BLaER1 treated with 17β-estradiol and CSF1 and Interleukin-3, amounts not matched to agents 10 nM and 100 nM (cell line): Measurements from ENCODE around the gene HAPLN3.

Experiments
- H3K27ac ChIP-seq, 11 experiments: shearing (Covaris generic); formaldehyde crosslinking; 2 replicates each; pipeline ENCODE4 v1.8.1; 2022
- H3K27me3 ChIP-seq, 11 experiments: shearing (Covaris generic); formaldehyde crosslinking; 2 replicates each; pipeline ENCODE4 v1.8.1; 2022
- H3K36me3 ChIP-seq, 11 experiments: shearing (Covaris generic); formaldehyde crosslinking; 2 replicates each; pipeline ENCODE4 v1.8.1; 2022
- H3K4me1 ChIP-seq, 10 experiments: shearing (Covaris generic); formaldehyde crosslinking; 2 replicates each; pipeline ENCODE4 v1.8.1; 2022
- H3K4me2 ChIP-seq, 11 experiments: shearing (Covaris generic); formaldehyde crosslinking; 2 replicates each; pipeline ENCODE4 v1.8.1; 2022
- H3K4me3 ChIP-seq, 10 experiments: shearing (Covaris generic); formaldehyde crosslinking; 2 replicates each; pipeline ENCODE4 v1.8.1; 2022
- H3K9ac ChIP-seq, 11 experiments: shearing (Covaris generic); formaldehyde crosslinking; 2 replicates each; pipeline ENCODE4 v1.8.1; 2022
- H3K9me3 ChIP-seq, 11 experiments: shearing (Covaris generic); formaldehyde crosslinking; replicated peaks in 1 of 11; 2 replicates each; pipeline ENCODE4 v1.8.1; 2022
- H4K20me1 ChIP-seq, 11 experiments: shearing (Covaris generic); formaldehyde crosslinking; 2 replicates each; pipeline ENCODE4 v1.8.1; 2022
- Cebpa-rat ChIP-seq, 11 experiments: shearing (Covaris generic); IDR thresholded peaks; 2 replicates each; pipeline ENCODE4 v1.8.1; 2022

HAPLN3 gene

DNA sequence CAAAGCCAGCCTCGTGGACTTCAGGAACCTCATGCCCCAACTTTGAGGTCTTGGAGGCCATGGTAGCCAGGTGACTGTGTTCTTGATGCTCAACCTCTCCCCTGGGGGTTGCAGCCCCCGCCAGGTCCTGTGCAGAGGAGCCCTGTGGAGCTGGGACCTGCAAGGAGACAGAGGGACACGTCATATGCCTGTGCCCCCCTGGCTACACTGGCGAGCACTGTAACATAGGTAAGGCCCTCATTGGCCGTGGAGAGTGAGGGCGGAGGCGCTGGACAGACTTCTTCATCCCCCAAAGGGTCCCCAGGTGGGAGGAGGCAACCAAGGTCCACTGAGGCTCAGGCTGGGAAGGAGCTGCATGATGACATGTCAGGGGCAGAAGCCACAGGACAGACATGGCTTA is 35.1 kb downstream of the HAPLN3 start:
- no peak overlapping the region for H3K27ac ChIP-seq
- H3K4me1 ChIP-seq = peaks cover 0 to 15% (median 8%) of the 10 kb centered on the region in 10 experiments; a peak in 12 of 20 replicates
- no peaks in the 10 kb centered on the region for H4K20me1 ChIP-seq
- no peak overlapping the region for H3K4me3 ChIP-seq
- no peak overlapping the region for H3K4me2 ChIP-seq
- no peak overlapping the region for H3K9ac ChIP-seq
- H3K36me3 ChIP-seq = no peaks in the 10 kb centered on the region
- H3K9me3 ChIP-seq = peaks cover 7 to 14% (median 12%) of the 10 kb centered on the region in 11 experiments; a peak in 21 of 22 replicates
- TF ChIP-seq Cebpa-rat (IDR thresholded peaks at IDR 0.05) = no peak
- H3K27me3 ChIP-seq = no peaks in the 10 kb centered on the region

DNA sequence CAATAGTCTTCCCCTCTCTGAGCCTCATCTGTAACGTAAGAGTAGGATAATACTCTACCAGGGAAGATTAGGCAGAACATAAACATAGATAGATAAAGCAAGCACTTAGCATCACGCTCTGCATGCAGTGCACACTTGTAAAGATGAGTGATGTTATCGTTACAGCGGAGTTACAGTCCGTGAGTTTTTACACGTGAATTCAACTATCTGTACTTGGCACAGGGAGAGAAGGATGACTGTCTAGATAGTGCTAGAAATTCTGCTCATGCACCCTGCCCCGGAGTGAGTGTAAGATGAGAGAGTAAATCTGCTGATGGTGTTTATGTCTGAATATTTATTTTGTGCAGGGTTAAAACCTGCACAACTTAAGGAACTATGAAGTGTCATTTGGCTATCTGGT is 35.8 kb downstream of the HAPLN3 start:
- peaks cover 0 to 15% (median 8%) of the 10 kb centered on the region in 10 experiments; a peak in 12 of 20 replicates for H3K4me1 ChIP-seq
- no peak overlapping the region for H3K4me3 ChIP-seq
- no peaks in the 10 kb centered on the region for H3K36me3 ChIP-seq
- peaks cover 13 to 21% (median 18%) of the 10 kb centered on the region in 11 experiments for H3K9me3 ChIP-seq
- H3K4me2 ChIP-seq = no peak overlapping the region
- no peak for TF ChIP-seq Cebpa-rat (IDR thresholded peaks at IDR 0.05)
- no peak overlapping the region for H3K27ac ChIP-seq
- no peak overlapping the region for H3K9ac ChIP-seq
- no peaks in the 10 kb centered on the region for H3K27me3 ChIP-seq
- no peaks in the 10 kb centered on the region for H4K20me1 ChIP-seq

DNA sequence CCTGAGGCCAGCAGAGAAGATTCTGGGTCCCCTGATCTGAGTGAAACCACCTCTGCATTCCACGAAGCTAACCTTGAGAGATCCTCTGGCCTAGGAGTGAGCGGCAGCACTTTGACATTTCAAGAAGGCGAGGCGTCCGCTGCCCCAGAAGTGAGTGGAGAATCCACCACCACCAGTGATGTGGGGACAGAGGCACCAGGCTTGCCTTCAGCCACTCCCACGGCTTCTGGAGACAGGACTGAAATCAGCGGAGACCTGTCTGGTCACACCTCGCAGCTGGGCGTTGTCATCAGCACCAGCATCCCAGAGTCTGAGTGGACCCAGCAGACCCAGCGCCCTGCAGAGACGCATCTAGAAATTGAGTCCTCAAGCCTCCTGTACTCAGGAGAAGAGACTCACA is 36.4 kb downstream of the HAPLN3 start:
- Histone ChIP-seq H3K9ac (no peak overlapping the region), H3K27ac (no peak overlapping the region), H3K4me1 (peaks cover 0 to 15% (median 8%) of the 10 kb centered on the region in 10 experiments; a peak in 12 of 20 replicates), H3K4me2 (no peak overlapping the region), H3K36me3 (no peaks in the 10 kb centered on the region), H3K9me3 (peaks cover 20 to 27% (median 24%) of the 10 kb centered on the region in 11 experiments), H3K4me3 (no peak overlapping the region), H4K20me1 (no peaks in the 10 kb centered on the region), H3K27me3 (no peaks in the 10 kb centered on the region)
- TF ChIP-seq Cebpa-rat (IDR thresholded peaks at IDR 0.05) = no peak

DNA sequence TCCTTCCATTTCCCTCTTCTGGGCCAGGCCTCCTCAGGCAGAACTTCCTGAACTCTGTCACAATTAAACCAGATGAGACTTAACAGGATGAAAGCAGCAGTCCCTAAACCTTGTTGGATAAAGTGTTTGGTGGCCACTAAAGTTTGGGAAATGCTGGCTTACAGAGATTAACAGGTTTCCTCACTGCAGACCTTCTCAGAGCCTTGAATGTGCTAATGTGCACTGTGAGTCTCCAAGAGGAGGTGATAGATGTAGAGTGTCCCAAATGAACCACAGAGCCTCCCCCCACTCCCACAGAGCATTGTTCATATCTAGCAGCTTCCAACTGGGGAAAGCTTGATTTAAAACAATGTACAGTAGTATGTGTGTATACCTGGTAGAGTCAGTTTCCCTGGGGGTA is 42.9 kb downstream of the HAPLN3 start:
- no peaks in the 10 kb centered on the region for H3K4me1 ChIP-seq
- H3K9me3 ChIP-seq = peaks cover 20 to 28% (median 24%) of the 10 kb centered on the region in 11 experiments
- no peak for TF ChIP-seq Cebpa-rat (IDR thresholded peaks at IDR 0.05)
- no peak overlapping the region for H3K9ac ChIP-seq
- H3K4me2 ChIP-seq = no peak overlapping the region
- H3K4me3 ChIP-seq = no peak overlapping the region
- H3K36me3 ChIP-seq = no peaks in the 10 kb centered on the region
- H3K27me3 ChIP-seq = no peaks in the 10 kb centered on the region
- H4K20me1 ChIP-seq = no peaks in the 10 kb centered on the region
- no peak overlapping the region for H3K27ac ChIP-seq

DNA sequence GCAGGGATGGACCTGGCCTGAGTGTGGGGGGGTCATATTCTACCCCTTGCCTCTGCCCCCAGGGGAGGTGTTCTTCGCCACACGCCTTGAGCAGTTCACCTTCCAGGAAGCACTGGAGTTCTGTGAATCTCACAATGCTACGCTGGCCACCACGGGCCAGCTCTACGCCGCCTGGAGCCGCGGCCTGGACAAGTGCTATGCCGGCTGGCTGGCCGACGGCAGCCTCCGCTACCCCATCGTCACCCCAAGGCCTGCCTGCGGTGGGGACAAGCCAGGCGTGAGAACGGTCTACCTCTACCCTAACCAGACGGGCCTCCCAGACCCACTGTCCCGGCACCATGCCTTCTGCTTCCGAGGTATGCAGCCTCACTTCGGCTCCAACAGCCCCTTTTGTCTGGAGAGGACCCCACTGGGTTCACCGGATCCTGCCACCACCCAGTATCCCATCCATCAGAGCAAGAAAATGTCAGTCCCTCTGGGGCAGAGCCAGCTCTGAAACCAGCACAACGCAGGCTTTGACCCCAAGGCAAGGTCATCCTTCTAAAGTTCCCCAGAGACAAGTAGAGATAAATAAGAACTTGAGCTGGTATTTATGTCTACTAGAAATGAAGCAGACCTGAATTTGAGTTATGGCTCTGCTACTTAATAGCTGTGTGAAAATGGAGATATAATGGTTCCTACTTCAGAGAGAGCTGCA is 45.8 kb downstream of the HAPLN3 start:
- no peak overlapping the region for H3K9ac ChIP-seq
- no peak for TF ChIP-seq Cebpa-rat (IDR thresholded peaks at IDR 0.05)
- H4K20me1 ChIP-seq = no peaks in the 10 kb centered on the region
- no peaks in the 10 kb centered on the region for H3K36me3 ChIP-seq
- no peaks in the 10 kb centered on the region for H3K4me1 ChIP-seq
- H3K4me2 ChIP-seq = no peak overlapping the region
- H3K4me3 ChIP-seq = no peak overlapping the region
- no peaks in the 10 kb centered on the region for H3K27me3 ChIP-seq
- no peak overlapping the region for H3K27ac ChIP-seq
- peaks cover 5 to 10% (median 8%) of the 10 kb centered on the region in 11 experiments; a peak in 21 of 22 replicates for H3K9me3 ChIP-seq

DNA sequence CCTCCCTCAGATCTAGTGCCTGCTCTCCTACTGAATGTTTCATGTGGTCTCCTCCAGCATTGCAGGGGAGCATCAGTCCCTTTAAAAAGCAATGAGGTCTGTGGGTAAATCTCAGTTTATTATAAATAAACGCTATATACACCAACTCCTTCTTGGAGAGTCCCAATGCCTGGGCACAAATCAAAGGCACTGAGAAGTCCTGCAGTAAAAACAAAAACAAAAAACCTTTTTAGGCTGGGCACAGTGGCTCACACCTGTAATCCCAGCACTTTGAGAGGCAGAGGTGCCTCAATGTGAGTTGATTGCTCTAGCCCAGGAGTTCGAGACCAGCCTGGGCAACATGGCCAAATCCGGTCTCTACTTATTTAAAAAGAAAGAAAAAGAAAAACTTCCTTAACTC is 47.1 kb downstream of the HAPLN3 start:
- Histone ChIP-seq H3K9me3 (no peaks in the 10 kb centered on the region), H3K4me3 (no peak overlapping the region), H3K36me3 (no peaks in the 10 kb centered on the region), H4K20me1 (no peaks in the 10 kb centered on the region), H3K27ac (no peak overlapping the region), H3K27me3 (no peaks in the 10 kb centered on the region), H3K4me1 (no peaks in the 10 kb centered on the region), H3K4me2 (no peak overlapping the region), H3K9ac (no peak overlapping the region)
- no peak for TF ChIP-seq Cebpa-rat (IDR thresholded peaks at IDR 0.05)

DNA sequence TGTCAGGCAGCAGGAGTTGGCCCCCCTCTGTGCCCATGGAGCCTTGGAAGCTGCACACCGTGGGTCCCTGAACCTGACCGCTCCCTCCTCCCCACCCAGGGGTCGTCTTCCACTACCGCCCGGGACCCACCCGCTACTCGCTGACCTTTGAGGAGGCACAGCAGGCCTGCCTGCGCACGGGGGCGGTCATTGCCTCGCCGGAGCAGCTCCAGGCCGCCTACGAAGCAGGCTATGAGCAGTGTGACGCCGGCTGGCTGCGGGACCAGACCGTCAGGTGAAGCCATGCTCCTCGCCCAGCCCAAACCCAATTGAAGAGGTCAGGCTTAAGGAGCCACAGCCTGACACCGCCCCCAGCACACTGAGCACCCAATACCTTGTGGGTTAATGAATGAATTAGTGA is 48.2 kb downstream of the HAPLN3 start:
- no peak overlapping the region for H3K27ac ChIP-seq
- H3K27me3 ChIP-seq = no peaks in the 10 kb centered on the region
- no peaks in the 10 kb centered on the region for H3K9me3 ChIP-seq
- H3K4me2 ChIP-seq = no peak overlapping the region
- no peaks in the 10 kb centered on the region for H3K36me3 ChIP-seq
- H3K4me3 ChIP-seq = no peak overlapping the region
- no peaks in the 10 kb centered on the region for H3K4me1 ChIP-seq
- no peak for TF ChIP-seq Cebpa-rat (IDR thresholded peaks at IDR 0.05)
- no peaks in the 10 kb centered on the region for H4K20me1 ChIP-seq
- no peak overlapping the region for H3K9ac ChIP-seq

DNA sequence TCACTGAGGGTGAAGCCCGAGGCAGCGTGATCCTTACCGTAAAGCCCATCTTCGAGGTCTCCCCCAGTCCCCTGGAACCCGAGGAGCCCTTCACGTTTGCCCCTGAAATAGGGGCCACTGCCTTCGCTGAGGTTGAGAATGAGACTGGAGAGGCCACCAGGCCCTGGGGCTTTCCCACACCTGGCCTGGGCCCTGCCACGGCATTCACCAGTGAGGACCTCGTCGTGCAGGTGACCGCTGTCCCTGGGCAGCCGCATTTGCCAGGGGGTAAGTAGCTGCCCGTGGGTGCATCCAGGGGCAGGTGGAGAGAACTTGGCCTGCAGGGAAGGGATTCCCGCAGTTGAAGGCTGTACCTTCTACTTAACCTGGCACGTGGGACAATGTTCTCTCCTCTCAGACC is 49.7 kb downstream of the HAPLN3 start:
- Histone ChIP-seq H3K4me2 (no peak overlapping the region), H3K9me3 (no peaks in the 10 kb centered on the region), H3K4me3 (no peak overlapping the region), H3K4me1 (no peaks in the 10 kb centered on the region), H3K36me3 (no peaks in the 10 kb centered on the region), H4K20me1 (no peaks in the 10 kb centered on the region), H3K27me3 (no peaks in the 10 kb centered on the region), H3K9ac (no peak overlapping the region), H3K27ac (no peak overlapping the region)
- TF ChIP-seq Cebpa-rat (IDR thresholded peaks at IDR 0.05) = no peak

DNA sequence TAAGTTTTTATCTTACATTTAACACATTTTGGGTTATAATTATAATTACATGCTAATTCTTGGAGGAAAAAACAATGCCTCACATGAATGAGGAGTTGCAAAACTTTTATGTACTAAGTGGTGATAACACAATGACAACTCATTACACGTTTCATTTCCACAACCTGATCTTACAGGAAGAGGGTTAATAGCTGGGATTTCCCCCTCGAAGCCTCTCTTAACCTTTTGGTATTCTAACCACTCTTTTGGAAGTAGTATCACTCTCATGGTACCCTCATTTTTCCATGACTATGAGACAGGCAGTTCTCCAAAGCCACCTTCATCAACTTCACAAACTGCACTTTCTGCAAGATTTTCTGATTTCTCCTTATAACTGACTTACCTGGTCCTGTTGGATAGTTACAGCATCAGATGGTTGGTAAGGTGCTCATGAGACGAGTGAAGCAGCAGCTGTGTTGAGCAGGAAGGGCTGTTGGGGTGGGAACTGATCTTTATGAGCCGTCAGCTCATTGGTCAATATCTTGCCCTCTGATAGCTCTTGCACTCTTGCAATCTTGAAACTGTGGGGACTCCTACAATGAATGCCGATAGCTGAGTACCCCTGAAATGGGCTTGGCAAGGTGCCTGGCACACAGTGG is 50.5 kb downstream of the HAPLN3 start:
- Histone ChIP-seq H3K27me3 (no peaks in the 10 kb centered on the region), H3K9me3 (no peaks in the 10 kb centered on the region), H3K9ac (no peak overlapping the region), H3K36me3 (no peaks in the 10 kb centered on the region), H3K4me3 (no peak overlapping the region), H3K27ac (no peak overlapping the region), H4K20me1 (no peaks in the 10 kb centered on the region), H3K4me2 (no peak overlapping the region), H3K4me1 (no peaks in the 10 kb centered on the region)
- no peak for TF ChIP-seq Cebpa-rat (IDR thresholded peaks at IDR 0.05)

DNA sequence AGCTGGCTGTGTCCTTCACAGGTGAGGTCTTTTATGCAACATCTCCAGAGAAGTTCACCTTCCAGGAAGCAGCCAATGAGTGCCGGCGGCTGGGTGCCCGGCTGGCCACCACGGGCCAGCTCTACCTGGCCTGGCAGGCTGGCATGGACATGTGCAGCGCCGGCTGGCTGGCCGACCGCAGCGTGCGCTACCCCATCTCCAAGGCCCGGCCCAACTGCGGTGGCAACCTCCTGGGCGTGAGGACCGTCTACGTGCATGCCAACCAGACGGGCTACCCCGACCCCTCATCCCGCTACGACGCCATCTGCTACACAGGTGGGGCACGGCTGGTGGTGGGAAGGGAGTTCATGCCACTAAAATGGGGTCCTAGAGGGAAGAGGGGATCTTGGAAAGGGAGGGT is 52.0 kb downstream of the HAPLN3 start:
- Histone ChIP-seq H3K27me3 (no peaks in the 10 kb centered on the region), H3K9me3 (no peaks in the 10 kb centered on the region), H3K36me3 (no peaks in the 10 kb centered on the region), H3K4me3 (no peak overlapping the region), H3K4me1 (no peaks in the 10 kb centered on the region), H3K27ac (no peak overlapping the region), H3K4me2 (no peak overlapping the region), H4K20me1 (no peaks in the 10 kb centered on the region), H3K9ac (no peak overlapping the region)
- TF ChIP-seq Cebpa-rat (IDR thresholded peaks at IDR 0.05) = no peak
